HTERT RPE-1 (cell line): ENCODE data around the gene SPRYD4.

ENCODE experiments used
- in situ Hi-C: fragments of 300-500 bp; cut with MboI; formaldehyde crosslinking; loops from 4 replicates; pipeline ENCODE4 v1.14.3; 2020; ENCODE audit warnings: low sequenced_read_pairs

The SPRYD4 gene

GRCh38 chr12:56520048-56520447 is 51.7 kb downstream of the SPRYD4 start:
- in situ Hi-C loops: no loop called here

GRCh38 chr12:56520506-56520905 is 52.1 kb downstream of the SPRYD4 start:
- in situ Hi-C loops: no loop called here

DNA sequence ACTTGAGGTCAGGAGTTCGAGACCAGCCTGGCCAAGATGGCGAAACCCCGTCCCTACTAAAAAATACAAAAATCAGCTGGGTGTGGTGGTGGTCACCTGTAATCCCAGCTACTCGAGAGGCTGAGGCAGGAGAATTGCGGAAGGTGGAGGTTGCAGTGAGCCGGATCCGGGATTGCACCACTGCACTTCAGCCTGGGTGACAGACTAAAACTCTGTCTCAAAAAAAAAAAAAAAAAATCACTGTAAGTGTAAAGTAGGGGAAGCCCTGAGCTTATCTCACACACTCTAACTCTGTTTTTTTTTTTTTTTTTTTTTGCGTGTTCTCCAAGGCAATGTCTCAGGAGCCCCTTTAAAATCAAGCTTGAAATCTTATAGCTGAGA is 52.8 kb downstream of the SPRYD4 start:
- in situ Hi-C loops: no loop called here

GRCh38 chr12:56521590-56522371 is 53.4 kb downstream of the SPRYD4 start, which contains the start of gene RBMS2:
Gene RBMS2, plus strand, starts transcription at chr12:56521820. Its CDS starts 204 bp downstream, at chr12:56522024.
- in situ Hi-C loops: no loop called here

- in situ Hi-C loops: no loop called here
Observed at GRCh38 chr12:56522411-56523193, 54.2 kb downstream of the SPRYD4 start.

GRCh38 chr12:56528846-56529245 is 60.5 kb downstream of the SPRYD4 start:
- in situ Hi-C loops: no loop called here
